Measurements from ENCODE around the gene PLPPR2. TPM values are rescaled to one million over a fixed set of nuclear protein-coding genes. Genes with fewer than 3 reads are reported as not detected.
"Not testable (repeated sequence)": the region's sequence is repeated elsewhere in the genome, so short reads cannot be mapped to it uniquely, and the experiment has no call there.

PLPPR2 gene
- polyA plus RNA-seq (2012; ENCODE audit: missing spikeins): 3.6 TPM

GRCh38 chr19:11355160-11356073 is at the start of gene PLPPR2:
Gene PLPPR2 (plus strand): TSS chr19:11355432. CDS start chr19:11357674, 2,242 bp downstream.
- peak; percentile 89 for DNase-seq (ENCODE audit: insufficient read length)
- TF ChIP-seq TAF1 (IDR thresholded peaks at IDR 0.05; ENCODE audit: borderline replicate concordance, low read depth, low read length) (no peak), POLR2AphosphoS5 (IDR thresholded peaks at IDR 0.05; ENCODE audit: low read depth, low read length) (no peak)
- FAIRE-seq: peak; percentile 81

GRCh38 chr19:11306337-11306736 is 48.9 kb upstream of the PLPPR2 start:
- no peak for TF ChIP-seq POLR2A (IDR thresholded peaks at IDR 0.05; ENCODE audit: low read depth, low read length)
- TF ChIP-seq TAF1 (IDR thresholded peaks at IDR 0.05; ENCODE audit: borderline replicate concordance, low read depth, low read length): no peak
- TF ChIP-seq POLR2AphosphoS5 (IDR thresholded peaks at IDR 0.05; ENCODE audit: low read depth, low read length): no peak
- DNase-seq (ENCODE audit: insufficient read length): no peak
- FAIRE-seq: no peak

GRCh38 chr19:11320278-11320995 is 34.8 kb upstream of the PLPPR2 start:
- DNase-seq (ENCODE audit: insufficient read length); FAIRE-seq: not testable (repeated sequence)

- DNase-seq (ENCODE audit: insufficient read length): no peak
- FAIRE-seq: no peak
- no peak for TF ChIP-seq POLR2A (IDR thresholded peaks at IDR 0.05; ENCODE audit: low read depth, low read length)
- TF ChIP-seq POLR2AphosphoS5 (IDR thresholded peaks at IDR 0.05; ENCODE audit: low read depth, low read length): no peak
- TF ChIP-seq TAF1 (IDR thresholded peaks at IDR 0.05; ENCODE audit: borderline replicate concordance, low read depth, low read length): no peak
These were observed 33.8 kb upstream of the PLPPR2 start for GRCh38 chr19:11321191-11322126.

- TF ChIP-seq POLR2AphosphoS5 (IDR thresholded peaks at IDR 0.05; ENCODE audit: low read depth, low read length) (no peak), POLR2A (IDR thresholded peaks at IDR 0.05; ENCODE audit: low read depth, low read length) (no peak), TAF1 (IDR thresholded peaks at IDR 0.05; ENCODE audit: borderline replicate concordance, low read depth, low read length) (no peak)
- DNase-seq (ENCODE audit: insufficient read length): no peak
- no peak for FAIRE-seq
These were observed 32.8 kb upstream of the PLPPR2 start for GRCh38 chr19:11322269-11323024.

- DNase-seq (ENCODE audit: insufficient read length): no peak
These were observed 31.6 kb upstream of the PLPPR2 start for GRCh38 chr19:11323601-11324078.

GRCh38 chr19:11324079-11324661 is 31.1 kb upstream of the PLPPR2 start:
- DNase-seq (ENCODE audit: insufficient read length) (no peak), FAIRE-seq (no peak)
- TF ChIP-seq TAF1 (IDR thresholded peaks at IDR 0.05; ENCODE audit: borderline replicate concordance, low read depth, low read length) (no peak), POLR2AphosphoS5 (IDR thresholded peaks at IDR 0.05; ENCODE audit: low read depth, low read length) (no peak; the same call in 1 of the 2 replicates), POLR2A (IDR thresholded peaks at IDR 0.05; ENCODE audit: low read depth, low read length) (peak; percentile 39; the same call in 1 of the 2 replicates)

More at GRCh38 chr19:11323601-11324078, 31.6 kb upstream of the PLPPR2 start:
- no peak for FAIRE-seq
- no peak for TF ChIP-seq POLR2A (IDR thresholded peaks at IDR 0.05; ENCODE audit: low read depth, low read length)
- TF ChIP-seq TAF1 (IDR thresholded peaks at IDR 0.05; ENCODE audit: borderline replicate concordance, low read depth, low read length): no peak
- TF ChIP-seq POLR2AphosphoS5 (IDR thresholded peaks at IDR 0.05; ENCODE audit: low read depth, low read length): no peak

- no peak for DNase-seq (ENCODE audit: insufficient read length)
- TF ChIP-seq POLR2AphosphoS5 (IDR thresholded peaks at IDR 0.05; ENCODE audit: low read depth, low read length) (no peak), TAF1 (IDR thresholded peaks at IDR 0.05; ENCODE audit: borderline replicate concordance, low read depth, low read length) (no peak), POLR2A (IDR thresholded peaks at IDR 0.05; ENCODE audit: low read depth, low read length) (no peak)
- FAIRE-seq: no peak
These were observed 30.4 kb upstream of the PLPPR2 start for GRCh38 chr19:11324748-11325389.

- FAIRE-seq (no peak), DNase-seq (ENCODE audit: insufficient read length) (no peak)
- no peak for TF ChIP-seq POLR2A (IDR thresholded peaks at IDR 0.05; ENCODE audit: low read depth, low read length)
- TF ChIP-seq POLR2AphosphoS5 (IDR thresholded peaks at IDR 0.05; ENCODE audit: low read depth, low read length): no peak
- TF ChIP-seq TAF1 (IDR thresholded peaks at IDR 0.05; ENCODE audit: borderline replicate concordance, low read depth, low read length): no peak
These were observed 29.7 kb upstream of the PLPPR2 start for GRCh38 chr19:11325544-11325943.

All from GM12892 (cell line).